ENCODE data around the gene EXD1.

DNA sequence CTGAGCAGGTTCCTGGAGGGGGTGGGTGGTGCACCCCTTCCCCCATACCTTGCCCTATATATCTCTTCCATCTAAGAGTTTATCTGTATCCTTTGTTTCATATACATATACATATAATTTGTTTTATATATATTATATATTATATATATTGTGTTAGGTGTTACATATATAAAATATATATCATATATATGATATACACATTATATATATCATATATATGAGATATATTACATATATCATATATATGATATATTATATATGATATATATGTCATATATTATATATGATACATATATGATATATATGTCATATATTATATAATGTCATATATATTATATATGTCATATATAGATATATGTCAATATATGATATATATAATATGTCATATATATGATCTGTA, 31.1 kb downstream of the EXD1 start:
- no peak for TF ChIP-seq POLR2A (IDR thresholded peaks at IDR 0.05)
- TF ChIP-seq, protein P1, sequence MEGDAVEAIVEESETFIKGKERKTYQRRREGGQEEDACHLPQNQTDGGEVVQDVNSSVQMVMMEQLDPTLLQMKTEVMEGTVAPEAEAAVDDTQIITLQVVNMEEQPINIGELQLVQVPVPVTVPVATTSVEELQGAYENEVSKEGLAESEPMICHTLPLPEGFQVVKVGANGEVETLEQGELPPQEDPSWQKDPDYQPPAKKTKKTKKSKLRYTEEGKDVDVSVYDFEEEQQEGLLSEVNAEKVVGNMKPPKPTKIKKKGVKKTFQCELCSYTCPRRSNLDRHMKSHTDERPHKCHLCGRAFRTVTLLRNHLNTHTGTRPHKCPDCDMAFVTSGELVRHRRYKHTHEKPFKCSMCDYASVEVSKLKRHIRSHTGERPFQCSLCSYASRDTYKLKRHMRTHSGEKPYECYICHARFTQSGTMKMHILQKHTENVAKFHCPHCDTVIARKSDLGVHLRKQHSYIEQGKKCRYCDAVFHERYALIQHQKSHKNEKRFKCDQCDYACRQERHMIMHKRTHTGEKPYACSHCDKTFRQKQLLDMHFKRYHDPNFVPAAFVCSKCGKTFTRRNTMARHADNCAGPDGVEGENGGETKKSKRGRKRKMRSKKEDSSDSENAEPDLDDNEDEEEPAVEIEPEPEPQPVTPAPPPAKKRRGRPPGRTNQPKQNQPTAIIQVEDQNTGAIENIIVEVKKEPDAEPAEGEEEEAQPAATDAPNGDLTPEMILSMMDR (IDR thresholded peaks at IDR 0.05): no peak
